Gastroesophageal sphincter (tissue), 4 donors: Measurements from ENCODE around the gene TESMIN. TPM values are rescaled to one million over a fixed set of nuclear protein-coding genes. Genes with fewer than 3 reads are reported as not detected.

Experiments used
- ATAC-seq: fragments of 150-250 bp; one replicate; pipeline ENCODE4 v1.9.1; 2016; ENCODE audit warnings: mild to moderate bottlenecking, moderate library complexity
- H3K27ac ChIP-seq, 4 donors: fragments of 200-600 bp; sonication (generic) in 3 of 4; 1 replicate in 3 of 4; 2 replicates in 1 of 4; pipeline ENCODE4 v1.5.1; 2016 to 2019
- H3K27me3 ChIP-seq: fragments of 200-600 bp; sonication (generic); one replicate; pipeline ENCODE4 v1.5.1; 2019
- H3K36me3 ChIP-seq, 2 donors: fragments of 200-600 bp; sonication (generic); one replicate each; pipeline ENCODE4 v1.5.1; 2019; ENCODE audit warnings: control low read depth in 1 of 2
- H3K4me1 ChIP-seq, 3 donors: fragments of 200-600 bp; sonication (generic); 1 replicate in 2 of 3; 2 replicates in 1 of 3; pipeline ENCODE4 v1.5.1; 2016 to 2019; ENCODE audit warnings: control low read depth in 2 of 3
- H3K4me3 ChIP-seq, 2 donors: fragments of 200-600 bp; sonication (generic); one replicate each; pipeline ENCODE4 v1.5.1; 2019; ENCODE audit warnings: mild to moderate bottlenecking in 1 of 2, moderate library complexity in 1 of 2
- H3K9me3 ChIP-seq, 3 donors: fragments of 200-600 bp; sonication (generic); one replicate each; pipeline ENCODE4 v1.5.1; 2017 to 2019; ENCODE audit warnings: control low read depth in 2 of 3
- EP300 ChIP-seq: sonication (generic); formaldehyde crosslinking; IDR thresholded peaks from one replicate; pipeline ENCODE4 v1.6.1; 2017; ENCODE audit warnings: antibody characterized with exemption, mild to moderate bottlenecking
- POLR2A ChIP-seq, 2 donors: fragments of 450-650 bp; IDR thresholded peaks; one replicate each; pipeline ENCODE4 v1.6.1; 2017; ENCODE audit warnings: antibody characterized with exemption in 2 of 2, mild to moderate bottlenecking in 2 of 2, moderate library complexity in 1 of 2
- POLR2AphosphoS5 ChIP-seq: sonication (generic); formaldehyde crosslinking; IDR thresholded peaks from one replicate; pipeline ENCODE4 v1.6.1; 2017; ENCODE audit warnings: antibody characterized with exemption
- WGBS, 2 donors: methylation state at CpG; one replicate each; pipeline ENCODE4 v1.1.5; 2018; ENCODE audit warnings: low coverage in 1 of 2; 5-methylcytosine and 5-hydroxymethylcytosine counted together
- total RNA-seq, 4 donors: library from RNA; depleted of rRNA; stranded (reverse); fragments of >200 nt; gene quantifications; one replicate each; pipeline ENCODE4 v1.1.0, GENCODE V29; 2016
- TF ChIP-seq, protein P1 (sequence below), 4 experiments: fragments of 200-600 bp in 2 of 4; fragments of 450-650 bp in 2 of 4; sonication (generic) in 1 of 4; IDR thresholded peaks; one replicate each; pipeline ENCODE4 v1.5.1; 2017 to 2019; ENCODE audit warnings: antibody characterized with exemption in 4 of 4, mild to moderate bottlenecking in 2 of 4, moderate library complexity in 2 of 4

The TESMIN gene
- total RNA-seq, 4 donors from 2014 or later = 0.12 to 0.54 (median 0.27) TPM; not detected in 1

DNA sequence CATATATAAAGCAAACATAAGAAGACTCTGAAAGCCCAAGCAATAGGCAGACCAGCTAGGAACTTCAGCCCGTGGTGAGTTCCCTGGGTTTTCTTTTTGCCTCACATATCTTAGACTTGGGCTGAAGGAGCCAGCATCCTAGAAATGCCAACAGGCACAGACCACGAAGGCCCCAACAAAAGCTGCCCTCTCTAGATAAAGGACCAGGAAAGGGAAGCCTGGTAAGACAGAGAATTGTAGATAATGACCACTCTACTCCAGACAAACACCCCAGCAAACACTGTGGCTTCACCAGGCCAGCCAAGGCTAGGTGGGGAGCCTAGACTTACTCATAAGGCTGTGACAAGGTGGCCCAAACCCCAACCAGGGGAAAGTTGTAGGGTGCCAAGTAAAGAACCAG is 55.8 kb downstream of the TESMIN start:
- no peak overlapping the region for H3K4me3 ChIP-seq
- H3K27ac ChIP-seq = no peak overlapping the region
- 42 to 54% methylated on average over 2 of the region's 2 CpGs for WGBS, 2 donors
- no peak for ATAC-seq
- no peaks in the 10 kb centered on the region for H3K4me1 ChIP-seq
- peaks cover 34% of the 10 kb centered on the region for H3K27me3 ChIP-seq
- TF ChIP-seq POLR2AphosphoS5 = no peak
- TF ChIP-seq, protein P1, sequence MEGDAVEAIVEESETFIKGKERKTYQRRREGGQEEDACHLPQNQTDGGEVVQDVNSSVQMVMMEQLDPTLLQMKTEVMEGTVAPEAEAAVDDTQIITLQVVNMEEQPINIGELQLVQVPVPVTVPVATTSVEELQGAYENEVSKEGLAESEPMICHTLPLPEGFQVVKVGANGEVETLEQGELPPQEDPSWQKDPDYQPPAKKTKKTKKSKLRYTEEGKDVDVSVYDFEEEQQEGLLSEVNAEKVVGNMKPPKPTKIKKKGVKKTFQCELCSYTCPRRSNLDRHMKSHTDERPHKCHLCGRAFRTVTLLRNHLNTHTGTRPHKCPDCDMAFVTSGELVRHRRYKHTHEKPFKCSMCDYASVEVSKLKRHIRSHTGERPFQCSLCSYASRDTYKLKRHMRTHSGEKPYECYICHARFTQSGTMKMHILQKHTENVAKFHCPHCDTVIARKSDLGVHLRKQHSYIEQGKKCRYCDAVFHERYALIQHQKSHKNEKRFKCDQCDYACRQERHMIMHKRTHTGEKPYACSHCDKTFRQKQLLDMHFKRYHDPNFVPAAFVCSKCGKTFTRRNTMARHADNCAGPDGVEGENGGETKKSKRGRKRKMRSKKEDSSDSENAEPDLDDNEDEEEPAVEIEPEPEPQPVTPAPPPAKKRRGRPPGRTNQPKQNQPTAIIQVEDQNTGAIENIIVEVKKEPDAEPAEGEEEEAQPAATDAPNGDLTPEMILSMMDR (IDR thresholded peaks at IDR 0.05) = no peak
- no peak for TF ChIP-seq EP300
- no peak for TF ChIP-seq POLR2A (IDR thresholded peaks at IDR 0.05)
- no peaks in the 10 kb centered on the region for H3K36me3 ChIP-seq
- peaks cover 0 to 24% (median 0%) of the 10 kb centered on the region in 3 donors for H3K9me3 ChIP-seq

DNA sequence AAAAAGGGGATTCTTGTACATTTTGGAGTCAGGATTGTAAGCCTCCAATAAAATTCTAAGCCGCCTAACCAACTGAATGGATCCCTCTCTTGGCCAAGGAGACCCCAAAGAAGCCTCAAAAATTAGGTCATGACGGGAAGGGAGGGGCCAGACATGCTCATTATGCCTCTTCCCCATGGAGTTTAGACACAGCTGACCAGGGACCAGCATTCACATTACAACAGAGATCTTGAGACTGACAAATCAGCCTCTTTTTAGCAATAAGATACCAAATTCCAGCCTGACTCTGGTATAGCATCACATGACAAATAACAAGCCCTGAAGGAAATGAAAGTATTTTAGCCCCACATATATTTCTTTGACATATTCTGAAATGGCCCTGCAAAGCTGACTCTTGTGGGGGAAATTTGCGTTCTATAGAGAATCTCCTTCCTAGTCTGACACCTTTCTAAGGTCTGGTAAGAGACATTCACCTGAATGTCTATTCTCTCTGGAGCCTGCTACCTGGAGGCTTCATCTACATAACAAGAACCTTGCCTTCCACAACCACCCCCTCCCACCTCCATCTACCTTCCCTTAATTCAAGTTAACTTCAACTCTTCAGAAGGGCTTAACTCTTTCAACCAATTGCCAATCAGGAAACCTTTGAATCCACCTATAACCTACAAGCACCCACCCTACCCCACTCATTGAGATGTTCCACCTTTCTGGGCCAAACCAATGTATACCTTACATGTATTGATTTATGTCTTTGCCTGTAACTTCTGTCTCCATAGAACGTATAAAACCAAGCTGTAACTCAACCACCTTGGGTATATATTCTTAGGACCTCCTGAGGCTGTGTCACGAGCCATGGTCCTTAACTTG is 56.7 kb downstream of the TESMIN start:
- H3K9me3 ChIP-seq = peaks cover 0 to 24% (median 0%) of the 10 kb centered on the region in 3 donors
- no peak overlapping the region for H3K27ac ChIP-seq
- no peaks in the 10 kb centered on the region for H3K36me3 ChIP-seq
- no peak overlapping the region for H3K4me3 ChIP-seq
- WGBS, 2 donors = 79 to 81% methylated on average over 4 to 5 of the region's 5 CpGs
- TF ChIP-seq, protein P1 (IDR thresholded peaks at IDR 0.05) = no peak
- TF ChIP-seq POLR2AphosphoS5 = no peak
- TF ChIP-seq POLR2A (IDR thresholded peaks at IDR 0.05) = no peak
- no peak for TF ChIP-seq EP300
- ATAC-seq = no peak
- no peaks in the 10 kb centered on the region for H3K4me1 ChIP-seq
- H3K27me3 ChIP-seq = peaks cover 31% of the 10 kb centered on the region

DNA sequence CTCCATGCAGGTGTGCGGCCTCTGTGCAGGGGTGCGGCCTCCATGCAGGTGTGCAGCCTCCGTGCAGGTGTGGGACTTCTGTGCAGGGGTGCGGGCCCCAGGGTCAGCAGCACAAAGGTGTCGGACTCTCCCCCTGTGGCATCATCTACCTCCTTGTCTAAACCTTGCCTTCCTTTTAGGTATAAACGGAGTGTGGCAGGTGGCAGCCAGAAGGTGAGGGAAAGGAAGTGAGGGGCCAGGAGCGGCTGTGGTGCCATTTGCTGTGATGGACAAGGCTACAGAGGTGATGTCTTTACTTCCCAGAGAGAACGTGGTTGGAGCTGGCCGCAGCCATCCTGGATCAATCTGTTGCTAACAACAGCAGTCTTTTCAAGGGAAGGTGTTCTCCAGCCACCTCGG is 57.8 kb downstream of the TESMIN start:
- Histone ChIP-seq H3K36me3 (no peaks in the 10 kb centered on the region), H3K27ac (no peak overlapping the region), H3K27me3 (peaks cover 35% of the 10 kb centered on the region), H3K9me3 (peaks cover 0 to 16% (median 0%) of the 10 kb centered on the region in 3 donors), H3K4me3 (no peak overlapping the region), H3K4me1 (no peaks in the 10 kb centered on the region)
- no peak for ATAC-seq
- WGBS, 2 donors = 40% methylated on average over 1 of the region's 10 CpGs; no CpG with 5 or more reads in 1 of the 2 donors
- TF ChIP-seq, protein P1 (IDR thresholded peaks at IDR 0.05) = no peak
- no peak for TF ChIP-seq POLR2AphosphoS5
- no peak for TF ChIP-seq POLR2A (IDR thresholded peaks at IDR 0.05)
- TF ChIP-seq EP300 = no peak

DNA sequence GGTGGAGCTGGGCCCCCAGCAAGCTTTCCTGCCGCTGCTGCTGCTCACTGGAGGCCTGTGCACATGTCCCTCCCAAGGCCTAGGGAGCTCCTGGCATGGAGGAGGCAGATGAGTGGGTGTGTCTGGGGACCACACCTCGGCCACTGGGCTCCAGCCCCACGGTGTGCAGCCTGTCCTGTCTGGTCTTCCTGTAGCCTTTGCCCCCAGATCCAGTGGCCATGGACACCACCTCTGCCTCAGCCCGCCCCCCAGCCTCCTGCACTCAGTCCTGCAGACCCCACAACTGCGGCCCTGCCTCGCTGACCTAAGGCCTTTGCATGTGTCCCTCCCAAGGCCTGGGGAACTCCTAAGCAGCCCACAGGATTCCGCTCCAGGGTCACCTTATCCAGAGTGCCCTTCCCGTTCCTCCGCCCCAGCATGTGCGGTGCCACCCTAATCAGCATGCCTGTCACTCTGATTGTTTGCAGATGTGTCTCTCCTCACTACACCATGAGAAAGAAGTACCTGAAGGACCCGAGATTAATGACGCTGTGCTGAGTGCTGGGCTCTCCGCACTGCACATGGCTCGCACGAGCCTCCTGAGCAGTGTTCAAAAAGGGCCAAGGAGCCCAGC is 58.3 kb downstream of the TESMIN start:
- TF ChIP-seq, protein P1 (IDR thresholded peaks at IDR 0.05) = no peak
- TF ChIP-seq POLR2A (IDR thresholded peaks at IDR 0.05) = no peak
- no peak for TF ChIP-seq POLR2AphosphoS5
- TF ChIP-seq EP300 = no peak
- H3K27me3 ChIP-seq = peaks cover 40% of the 10 kb centered on the region
- ATAC-seq = no peak
- no peaks in the 10 kb centered on the region for H3K4me1 ChIP-seq
- H3K36me3 ChIP-seq = no peaks in the 10 kb centered on the region
- peaks cover 0 to 16% (median 0%) of the 10 kb centered on the region in 3 donors for H3K9me3 ChIP-seq
- no peak overlapping the region for H3K27ac ChIP-seq
- WGBS, 2 donors = 68 to 81% methylated on average over 4 to 7 of the region's 15 CpGs
- no peak overlapping the region for H3K4me3 ChIP-seq
